T follicular helper cell (primary cell): Measurements from ENCODE around the gene MRM1.

Experiments used
- DNase-seq: peaks from one replicate; pipeline ENCODE4 v3.0.0-alpha.2; 2020; ENCODE audit warnings: low read depth

MRM1 gene

GRCh38 chr17:36631022-36631421 lies 29.6 kb downstream of the MRM1 start:
- DNase-seq = no peak

DNA sequence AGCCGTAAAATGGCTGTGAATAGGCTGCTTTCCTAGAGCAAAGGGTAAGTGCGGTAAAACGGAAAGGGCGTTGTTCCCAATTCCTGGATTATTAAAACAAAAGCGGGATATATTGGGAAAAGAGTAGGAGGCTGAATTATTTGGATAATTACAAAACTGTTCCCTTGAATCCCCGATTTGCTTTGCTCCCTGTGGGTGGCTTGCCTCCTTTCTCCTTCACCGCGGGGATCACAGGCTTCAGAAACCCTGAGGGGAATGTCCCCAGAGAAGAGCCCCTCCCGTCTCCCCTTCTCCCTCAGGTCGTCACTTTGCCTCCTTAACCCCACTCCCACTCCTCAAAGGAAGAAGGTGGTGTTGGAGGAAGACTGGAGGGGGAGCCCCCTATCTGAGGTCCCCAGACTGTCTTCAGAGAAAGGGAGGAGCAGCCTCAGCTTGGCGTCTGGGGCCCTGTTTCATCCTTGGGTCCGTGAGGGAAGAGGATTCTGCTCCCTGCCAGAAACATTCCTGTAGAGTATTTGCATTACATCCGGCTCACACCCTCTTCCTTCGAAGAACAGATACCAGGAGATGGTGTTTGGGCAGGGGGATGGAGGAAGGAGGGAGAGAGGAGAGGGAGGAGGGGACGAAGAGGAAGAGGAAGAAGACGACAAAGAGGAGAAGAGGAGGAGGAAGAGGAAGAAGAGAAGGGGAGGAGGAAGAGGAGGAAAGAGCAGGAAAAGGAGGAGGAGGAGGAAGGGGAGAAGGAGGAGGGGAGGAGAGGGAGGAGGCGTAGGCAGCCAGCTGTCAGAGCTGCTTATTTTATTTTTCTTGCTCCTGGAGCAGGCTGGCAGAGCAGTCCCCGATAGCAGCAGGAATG lies 31.8 kb downstream of the MRM1 start:
- no peak for DNase-seq

GRCh38 chr17:36640346-36640745 lies 39.0 kb downstream of the MRM1 start:
- no peak for DNase-seq

DNA sequence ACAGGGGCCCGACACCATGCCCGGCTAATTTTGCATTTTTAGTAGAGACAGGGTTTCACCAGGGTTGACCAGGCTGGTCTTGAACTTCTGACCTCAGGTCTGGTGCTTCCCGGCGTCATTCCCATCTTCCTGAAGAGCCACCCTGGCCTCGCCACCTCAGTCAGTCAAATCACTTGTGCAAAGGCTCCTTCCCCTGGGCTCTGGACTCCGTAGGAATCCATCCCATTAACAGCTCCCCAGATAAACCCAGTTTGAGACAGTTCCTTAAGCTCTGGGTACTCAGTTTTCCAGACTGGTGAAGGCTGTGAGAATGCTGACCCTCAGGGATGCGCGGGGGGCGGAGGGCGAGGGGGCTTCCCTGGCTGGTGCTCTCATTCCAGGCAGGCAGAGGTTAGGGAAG lies 39.5 kb downstream of the MRM1 start:
- no peak for DNase-seq

GRCh38 chr17:36641331-36641876 lies 40.0 kb downstream of the MRM1 start:
- no peak for DNase-seq

DNA sequence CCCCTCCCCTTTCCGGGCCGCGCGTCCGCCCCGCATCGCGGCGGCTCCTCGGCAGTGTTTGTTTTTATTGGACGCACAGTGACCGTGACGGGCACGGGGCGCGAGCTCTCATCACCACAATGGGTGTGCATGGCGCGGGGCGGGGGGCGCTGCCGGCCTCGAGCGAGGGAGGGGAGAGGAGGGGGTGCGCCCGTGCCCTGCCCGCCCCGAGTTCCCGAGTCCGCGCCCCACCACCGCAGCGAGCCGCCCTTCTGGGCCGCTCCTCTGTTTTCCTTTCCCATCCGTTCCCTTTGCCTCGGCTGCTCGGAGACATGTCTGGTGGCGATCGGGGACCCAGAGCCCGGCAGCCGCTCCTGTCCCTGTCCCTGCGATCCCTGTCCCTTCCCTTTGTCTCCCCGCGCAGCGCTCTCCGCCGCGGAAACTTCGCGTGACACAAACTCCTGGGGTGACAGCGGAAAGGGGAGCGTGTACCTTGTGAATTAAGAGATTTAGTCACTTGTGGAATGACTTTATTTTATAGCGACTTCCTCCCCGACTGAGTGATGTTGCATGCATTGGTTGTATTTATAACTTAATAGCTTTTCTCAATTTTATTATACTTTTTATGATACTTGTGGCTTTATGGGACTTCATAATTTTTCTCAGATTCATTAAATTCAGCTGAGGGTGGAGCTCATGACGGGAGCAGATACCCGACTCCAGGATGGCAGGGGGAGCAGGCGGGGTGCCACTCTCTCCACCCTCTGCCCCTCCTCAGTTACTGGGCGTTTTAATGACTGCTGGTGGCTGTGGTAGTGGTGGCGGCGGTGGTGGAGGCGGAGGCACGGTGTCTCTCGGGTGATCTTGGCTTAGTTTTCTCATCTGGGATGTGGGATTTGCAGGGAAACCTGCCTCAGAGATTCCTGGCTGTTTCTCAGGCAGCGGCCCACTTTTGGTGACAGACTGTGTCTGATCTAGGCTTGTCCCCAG lies 40.8 kb downstream of the MRM1 start:
- no peak for DNase-seq

- no peak for DNase-seq
These were observed 41.8 kb downstream of the MRM1 start for GRCh38 chr17:36643086-36643685.

GRCh38 chr17:36645422-36645821 lies 44.0 kb downstream of the MRM1 start:
- no peak for DNase-seq

DNA sequence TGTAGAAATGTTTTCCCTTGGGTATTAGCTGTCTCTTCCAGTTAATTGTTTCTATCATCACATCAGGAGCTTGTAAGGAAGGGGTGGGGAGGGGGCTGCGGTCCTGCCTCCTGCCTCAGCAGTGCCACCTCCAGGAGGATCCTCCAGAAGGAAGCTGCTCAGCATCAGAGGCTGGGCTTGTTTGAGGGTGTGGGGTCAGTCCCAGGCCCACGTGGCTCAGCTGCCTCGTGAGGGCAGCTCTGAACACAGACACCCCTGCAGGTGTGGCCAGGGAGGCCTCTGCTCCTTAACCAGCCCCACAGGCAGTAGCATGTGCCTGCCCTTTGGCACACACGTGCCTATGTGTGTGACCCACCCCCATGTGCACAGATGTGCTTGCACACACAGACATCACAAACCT lies 46.3 kb downstream of the MRM1 start:
- no peak for DNase-seq

DNA sequence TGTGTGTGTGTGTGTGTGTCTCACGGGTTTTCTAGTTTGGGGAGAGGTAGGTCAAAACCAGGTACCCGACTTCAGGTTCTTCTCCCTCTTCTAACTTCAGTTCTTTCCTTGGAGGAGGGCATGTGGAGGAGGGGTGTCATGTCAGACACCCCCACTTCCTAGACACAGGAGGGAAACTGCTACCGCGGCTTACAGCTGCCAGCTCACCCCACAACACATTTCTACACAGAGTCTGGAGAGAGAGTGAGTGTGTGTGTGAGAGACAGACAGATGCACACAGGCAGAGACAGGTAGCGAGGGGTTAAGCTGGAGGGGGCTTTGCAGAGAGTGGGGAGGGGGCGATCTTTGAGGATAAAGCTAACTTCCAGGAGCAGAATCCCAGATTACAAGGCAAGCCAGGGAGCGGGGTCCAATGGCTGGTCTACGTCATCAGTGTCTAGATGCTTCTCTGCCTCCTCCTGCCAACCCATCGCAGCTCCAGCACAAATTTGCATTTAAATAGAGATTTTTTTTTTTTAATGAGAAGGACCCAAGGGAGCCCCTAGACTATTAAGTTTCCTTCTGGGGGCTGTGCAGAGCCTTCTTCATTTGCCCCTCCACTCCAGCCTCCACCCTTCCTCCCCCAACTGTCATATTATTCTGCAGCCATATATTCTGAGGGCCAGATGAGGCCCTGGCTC lies 48.9 kb downstream of the MRM1 start:
- no peak for DNase-seq

GRCh38 chr17:36653374-36653773 lies 52.0 kb downstream of the MRM1 start:
- DNase-seq = no peak

DNA sequence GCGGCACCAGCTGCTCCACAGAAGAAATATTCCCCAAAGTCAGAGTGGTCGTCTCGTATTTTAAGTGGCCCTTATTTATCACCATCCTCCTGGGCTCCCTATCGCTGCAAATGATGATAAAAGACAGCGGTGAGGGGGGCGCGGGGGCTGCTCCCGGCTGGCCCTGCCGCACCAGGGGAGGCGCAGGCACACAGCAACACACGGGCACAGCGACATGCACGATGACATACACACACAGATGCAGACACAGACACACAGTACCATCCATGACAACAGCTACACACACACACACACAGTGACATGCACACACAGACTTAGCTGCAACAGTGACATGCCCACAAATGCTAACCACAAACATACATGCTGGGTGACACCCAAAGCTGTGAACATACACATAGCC lies 52.5 kb downstream of the MRM1 start:
- no peak for DNase-seq

GRCh38 chr17:36655726-36656125 lies 54.3 kb downstream of the MRM1 start:
- no peak for DNase-seq

DNA sequence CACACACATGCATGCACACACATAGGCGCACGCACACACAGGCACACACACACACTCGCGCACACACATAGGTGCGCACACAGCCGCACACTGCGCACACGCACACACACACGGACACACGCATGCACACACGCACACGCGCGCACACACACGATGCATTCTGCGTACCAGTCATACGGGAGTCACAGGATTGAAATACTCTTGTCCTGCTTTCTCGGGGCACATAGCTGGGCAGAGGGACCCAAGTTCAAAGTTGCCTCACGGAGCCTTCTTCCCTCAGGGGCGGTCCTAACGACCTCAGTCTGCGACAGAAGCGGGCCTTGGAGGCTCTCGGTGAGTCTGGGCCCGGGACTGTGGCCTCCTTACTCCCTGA lies 56.0 kb downstream of the MRM1 start:
- no peak for DNase-seq

DNA sequence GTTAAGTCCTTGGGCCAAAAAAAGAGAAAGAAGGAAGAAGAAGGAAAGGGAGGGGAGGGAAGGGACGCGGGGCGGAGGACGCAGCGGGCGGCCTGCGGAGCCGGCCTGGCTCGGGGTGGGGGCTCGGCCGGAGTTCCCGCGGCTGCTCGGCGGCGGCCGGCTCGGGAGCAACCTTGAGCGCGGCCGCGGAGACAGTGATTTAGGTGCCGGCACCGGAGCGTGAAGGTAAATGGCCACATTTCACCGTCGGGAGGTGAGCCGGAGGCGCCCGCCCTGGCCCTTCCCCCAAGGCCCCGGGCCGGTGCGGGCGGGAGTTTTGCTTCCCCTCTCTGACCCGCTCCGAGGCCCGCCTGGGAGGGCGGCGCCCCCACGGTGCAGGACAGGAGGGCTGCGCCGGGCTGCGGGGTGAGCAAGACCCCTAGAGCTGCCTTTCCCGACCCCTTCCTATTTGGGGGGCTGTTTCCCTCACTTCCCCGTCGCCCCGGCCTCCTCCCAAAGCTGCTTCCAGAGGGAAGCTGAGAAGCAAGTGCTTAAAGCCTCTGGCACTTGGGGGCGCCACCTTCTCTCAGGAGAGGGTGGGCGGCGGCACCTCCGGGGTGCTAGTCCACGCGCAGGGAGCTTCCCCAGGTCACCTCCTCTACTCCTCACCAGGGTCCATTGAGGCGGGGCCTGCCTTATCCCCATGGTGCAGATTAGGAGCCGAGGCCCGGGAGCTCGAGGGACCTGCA lies 56.5 kb downstream of the MRM1 start:
- no peak for DNase-seq
